ENCODE data around the gene RHOV. TPM values are rescaled to one million over a fixed set of nuclear protein-coding genes. Genes with fewer than 3 reads are reported as not detected.

The RHOV gene
- total and polyA plus RNA-seq, 10 of the 15 experiments (the other 5 are each of a cell fraction or from before 2014, with no cell fraction given), result 0.24 to 39.3 (median 9.3) TPM

- TF ChIP-seq ZBTB40 (IDR thresholded peaks at IDR 0.05; ENCODE audit: borderline replicate concordance), result no peak
- TF ChIP-seq SKIL (IDR thresholded peaks at IDR 0.05; ENCODE audit: low read depth, poor library complexity, severe bottlenecking), result no peak
- TF ChIP-seq IRF5 (IDR thresholded peaks at IDR 0.05; ENCODE audit: borderline replicate concordance), result no peak
- no peak for TF ChIP-seq POU2F2 (IDR thresholded peaks at IDR 0.05; ENCODE audit: borderline replicate concordance, low read depth, low read length)
- no peak for TF ChIP-seq YBX1 (IDR thresholded peaks at IDR 0.05)
- TF ChIP-seq, protein P1, sequence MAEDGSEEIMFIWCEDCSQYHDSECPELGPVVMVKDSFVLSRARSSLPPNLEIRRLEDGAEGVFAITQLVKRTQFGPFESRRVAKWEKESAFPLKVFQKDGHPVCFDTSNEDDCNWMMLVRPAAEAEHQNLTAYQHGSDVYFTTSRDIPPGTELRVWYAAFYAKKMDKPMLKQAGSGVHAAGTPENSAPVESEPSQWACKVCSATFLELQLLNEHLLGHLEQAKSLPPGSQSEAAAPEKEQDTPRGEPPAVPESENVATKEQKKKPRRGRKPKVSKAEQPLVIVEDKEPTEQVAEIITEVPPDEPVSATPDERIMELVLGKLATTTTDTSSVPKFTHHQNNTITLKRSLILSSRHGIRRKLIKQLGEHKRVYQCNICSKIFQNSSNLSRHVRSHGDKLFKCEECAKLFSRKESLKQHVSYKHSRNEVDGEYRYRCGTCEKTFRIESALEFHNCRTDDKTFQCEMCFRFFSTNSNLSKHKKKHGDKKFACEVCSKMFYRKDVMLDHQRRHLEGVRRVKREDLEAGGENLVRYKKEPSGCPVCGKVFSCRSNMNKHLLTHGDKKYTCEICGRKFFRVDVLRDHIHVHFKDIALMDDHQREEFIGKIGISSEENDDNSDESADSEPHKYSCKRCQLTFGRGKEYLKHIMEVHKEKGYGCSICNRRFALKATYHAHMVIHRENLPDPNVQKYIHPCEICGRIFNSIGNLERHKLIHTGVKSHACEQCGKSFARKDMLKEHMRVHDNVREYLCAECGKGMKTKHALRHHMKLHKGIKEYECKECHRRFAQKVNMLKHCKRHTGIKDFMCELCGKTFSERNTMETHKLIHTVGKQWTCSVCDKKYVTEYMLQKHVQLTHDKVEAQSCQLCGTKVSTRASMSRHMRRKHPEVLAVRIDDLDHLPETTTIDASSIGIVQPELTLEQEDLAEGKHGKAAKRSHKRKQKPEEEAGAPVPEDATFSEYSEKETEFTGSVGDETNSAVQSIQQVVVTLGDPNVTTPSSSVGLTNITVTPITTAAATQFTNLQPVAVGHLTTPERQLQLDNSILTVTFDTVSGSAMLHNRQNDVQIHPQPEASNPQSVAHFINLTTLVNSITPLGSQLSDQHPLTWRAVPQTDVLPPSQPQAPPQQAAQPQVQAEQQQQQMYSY (CRISPR knock-in tag; IDR thresholded peaks at IDR 0.05), result no peak
- TF ChIP-seq, protein P2, sequence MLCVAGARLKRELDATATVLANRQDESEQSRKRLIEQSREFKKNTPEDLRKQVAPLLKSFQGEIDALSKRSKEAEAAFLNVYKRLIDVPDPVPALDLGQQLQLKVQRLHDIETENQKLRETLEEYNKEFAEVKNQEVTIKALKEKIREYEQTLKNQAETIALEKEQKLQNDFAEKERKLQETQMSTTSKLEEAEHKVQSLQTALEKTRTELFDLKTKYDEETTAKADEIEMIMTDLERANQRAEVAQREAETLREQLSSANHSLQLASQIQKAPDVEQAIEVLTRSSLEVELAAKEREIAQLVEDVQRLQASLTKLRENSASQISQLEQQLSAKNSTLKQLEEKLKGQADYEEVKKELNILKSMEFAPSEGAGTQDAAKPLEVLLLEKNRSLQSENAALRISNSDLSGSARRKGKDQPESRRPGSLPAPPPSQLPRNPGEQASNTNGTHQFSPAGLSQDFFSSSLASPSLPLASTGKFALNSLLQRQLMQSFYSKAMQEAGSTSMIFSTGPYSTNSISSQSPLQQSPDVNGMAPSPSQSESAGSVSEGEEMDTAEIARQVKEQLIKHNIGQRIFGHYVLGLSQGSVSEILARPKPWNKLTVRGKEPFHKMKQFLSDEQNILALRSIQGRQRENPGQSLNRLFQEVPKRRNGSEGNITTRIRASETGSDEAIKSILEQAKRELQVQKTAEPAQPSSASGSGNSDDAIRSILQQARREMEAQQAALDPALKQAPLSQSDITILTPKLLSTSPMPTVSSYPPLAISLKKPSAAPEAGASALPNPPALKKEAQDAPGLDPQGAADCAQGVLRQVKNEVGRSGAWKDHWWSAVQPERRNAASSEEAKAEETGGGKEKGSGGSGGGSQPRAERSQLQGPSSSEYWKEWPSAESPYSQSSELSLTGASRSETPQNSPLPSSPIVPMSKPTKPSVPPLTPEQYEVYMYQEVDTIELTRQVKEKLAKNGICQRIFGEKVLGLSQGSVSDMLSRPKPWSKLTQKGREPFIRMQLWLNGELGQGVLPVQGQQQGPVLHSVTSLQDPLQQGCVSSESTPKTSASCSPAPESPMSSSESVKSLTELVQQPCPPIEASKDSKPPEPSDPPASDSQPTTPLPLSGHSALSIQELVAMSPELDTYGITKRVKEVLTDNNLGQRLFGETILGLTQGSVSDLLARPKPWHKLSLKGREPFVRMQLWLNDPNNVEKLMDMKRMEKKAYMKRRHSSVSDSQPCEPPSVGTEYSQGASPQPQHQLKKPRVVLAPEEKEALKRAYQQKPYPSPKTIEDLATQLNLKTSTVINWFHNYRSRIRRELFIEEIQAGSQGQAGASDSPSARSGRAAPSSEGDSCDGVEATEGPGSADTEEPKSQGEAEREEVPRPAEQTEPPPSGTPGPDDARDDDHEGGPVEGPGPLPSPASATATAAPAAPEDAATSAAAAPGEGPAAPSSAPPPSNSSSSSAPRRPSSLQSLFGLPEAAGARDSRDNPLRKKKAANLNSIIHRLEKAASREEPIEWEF (IDR thresholded peaks at IDR 0.05; ENCODE audit: insufficient replicate concordance, low read depth, low read length), result no peak
- TF ChIP-seq RCOR1 (conservative IDR thresholded peaks at IDR 0.05; ENCODE audit: low read depth, low read length), result no peak
- TF ChIP-seq MAX (IDR thresholded peaks at IDR 0.05; ENCODE audit: low read depth, low read length), result no peak
Measured at GRCh38 chr15:40922608-40923005, 48.6 kb upstream of the RHOV start (continued).
